ENCODE data around the gene FARP1.

Gene FARP1

DNA sequence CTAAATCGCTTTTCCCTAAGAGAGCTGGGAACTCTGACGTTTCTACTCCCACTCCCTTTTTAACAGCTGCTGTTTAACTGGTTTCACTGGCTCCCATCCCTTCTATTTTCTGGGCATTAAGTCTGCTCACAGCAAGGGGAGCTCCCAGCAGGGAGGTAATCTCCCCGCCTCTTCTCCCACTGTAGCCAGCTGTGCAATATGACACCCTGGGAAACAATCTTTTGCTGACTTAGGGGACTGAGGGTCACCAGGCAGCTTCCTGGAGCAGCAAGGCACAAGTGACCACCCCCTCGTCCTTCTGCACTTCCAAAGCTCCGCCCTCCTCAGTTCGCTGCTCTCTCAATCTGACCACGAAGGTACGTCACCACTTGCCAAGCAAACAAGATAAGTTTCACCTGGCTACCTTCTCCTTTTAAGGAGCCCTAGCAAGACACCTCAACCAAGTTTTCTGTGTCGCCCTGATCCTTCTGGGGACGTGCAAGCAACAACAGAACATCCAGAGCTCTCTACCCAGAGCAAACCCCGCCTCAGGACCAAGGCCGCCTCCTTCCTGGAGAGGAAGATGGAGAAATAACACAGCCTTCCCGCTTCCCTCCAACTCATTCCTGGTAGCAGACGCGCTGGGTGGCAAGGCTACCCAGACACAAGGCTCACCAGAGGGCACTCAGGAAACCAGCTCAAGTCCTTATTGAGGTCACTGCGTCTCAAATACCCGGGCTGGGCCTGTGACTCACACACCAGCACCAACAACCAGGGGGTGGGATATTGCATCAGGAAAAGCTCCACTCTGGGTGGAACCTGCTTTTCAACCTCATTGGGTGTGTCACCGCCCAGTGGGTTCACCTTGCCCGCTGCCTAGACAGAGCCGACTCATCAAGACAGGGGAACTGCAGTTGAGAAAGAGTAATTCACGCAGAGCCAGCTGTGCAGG lies 341.7 kb downstream of the FARP1 start:
- peak; percentile 95 for DNase-seq (ENCODE audit: low spot score)

DNA sequence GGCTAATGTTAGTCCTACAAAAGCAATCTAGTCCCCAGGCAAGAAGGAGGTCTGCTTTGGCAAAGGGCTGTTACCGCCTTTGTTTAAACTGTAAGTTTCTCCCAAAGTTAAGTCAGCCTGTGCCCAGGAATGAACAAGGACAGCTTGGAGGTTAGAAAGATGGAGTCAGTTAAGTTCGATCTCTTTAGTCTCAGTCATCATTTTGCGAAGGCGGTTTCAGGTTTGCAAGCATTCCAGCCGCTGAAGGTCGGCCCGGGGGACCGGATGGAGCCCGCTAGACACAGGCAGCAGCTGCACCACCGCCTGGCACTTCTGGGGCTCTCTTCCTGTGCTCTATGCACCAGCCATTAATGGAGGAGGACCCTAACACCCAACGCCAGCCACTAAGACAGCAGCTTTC lies 342.7 kb downstream of the FARP1 start:
- no peak for DNase-seq (ENCODE audit: low spot score)

DNA sequence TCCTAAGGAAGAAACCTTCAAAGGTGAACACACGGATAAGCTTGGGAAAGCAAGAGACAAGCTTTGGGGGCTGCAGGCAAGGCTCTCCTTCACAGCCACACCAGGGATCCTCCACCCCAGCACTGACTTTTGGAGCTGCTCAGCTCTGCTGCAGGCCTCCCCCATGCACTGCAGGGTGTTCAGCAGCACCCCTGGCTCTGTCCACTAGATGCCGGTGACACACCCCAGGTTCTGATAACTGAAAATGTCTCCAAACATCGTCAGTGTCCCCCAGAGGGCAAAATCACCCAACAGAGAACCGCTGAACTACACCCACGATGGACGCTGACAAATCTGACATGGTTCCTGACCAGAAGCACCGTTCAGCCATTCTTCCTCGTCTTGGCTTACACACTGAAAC lies 343.5 kb downstream of the FARP1 start:
- no peak for DNase-seq (ENCODE audit: low spot score)

DNA sequence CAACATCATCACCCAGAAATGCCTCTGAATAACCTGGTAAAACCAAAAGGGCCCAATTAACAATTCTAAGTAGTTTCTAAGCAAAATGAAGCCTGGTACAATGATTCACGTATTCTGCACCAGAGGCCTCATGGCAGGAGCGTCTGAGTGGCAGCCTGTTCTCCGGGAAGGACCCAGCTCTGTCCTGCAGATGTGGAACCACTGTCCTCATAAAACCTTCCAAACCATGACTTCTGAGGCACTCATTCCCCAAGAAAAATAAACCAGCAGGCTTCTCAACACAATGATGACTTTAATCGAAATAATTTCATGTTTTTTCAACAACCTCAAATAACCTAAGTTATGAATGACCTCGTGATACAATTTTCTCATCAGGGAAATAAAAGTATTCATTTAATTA lies 344.1 kb downstream of the FARP1 start:
- DNase-seq (ENCODE audit: low spot score) = no peak

DNA sequence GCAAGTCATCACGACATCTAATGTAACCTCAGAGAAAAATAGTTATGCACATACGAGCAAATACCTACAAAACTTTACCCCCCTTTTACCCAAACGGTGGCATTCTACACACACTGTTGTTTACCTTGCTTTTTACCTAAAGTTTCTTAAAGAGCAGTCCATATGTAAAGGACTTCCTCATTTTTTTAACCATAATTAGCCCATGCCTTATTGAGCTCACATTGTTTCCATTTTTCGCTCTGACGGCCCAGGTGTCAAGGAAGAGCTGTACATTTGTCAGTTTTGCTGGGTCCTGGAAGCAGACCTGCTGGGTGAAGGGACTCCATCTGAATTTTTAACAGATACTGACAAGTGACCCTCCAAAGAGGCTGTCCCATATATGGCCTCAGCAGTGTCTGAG lies 344.6 kb downstream of the FARP1 start:
- DNase-seq (ENCODE audit: low spot score) = no peak

DNA sequence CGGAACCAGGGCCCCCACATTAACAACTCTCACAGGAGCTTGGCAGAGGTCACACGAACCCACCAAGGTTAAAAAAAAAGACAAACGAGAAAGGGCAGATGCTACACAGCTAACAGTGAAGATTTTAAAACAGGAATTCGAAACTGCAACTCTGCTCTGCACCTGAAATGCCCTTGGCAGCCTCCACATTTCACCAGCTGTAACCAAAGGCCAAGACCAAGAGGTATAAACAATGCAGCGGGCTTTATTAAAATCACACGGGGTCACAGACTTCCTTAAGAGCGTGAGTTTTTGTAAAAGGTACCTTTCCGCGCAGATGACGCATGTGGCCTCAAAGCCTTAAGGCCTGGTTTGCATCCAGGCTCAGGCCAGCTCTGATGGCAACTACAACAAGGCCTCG lies 345.8 kb downstream of the FARP1 start:
- no peak for DNase-seq (ENCODE audit: low spot score)

DNA sequence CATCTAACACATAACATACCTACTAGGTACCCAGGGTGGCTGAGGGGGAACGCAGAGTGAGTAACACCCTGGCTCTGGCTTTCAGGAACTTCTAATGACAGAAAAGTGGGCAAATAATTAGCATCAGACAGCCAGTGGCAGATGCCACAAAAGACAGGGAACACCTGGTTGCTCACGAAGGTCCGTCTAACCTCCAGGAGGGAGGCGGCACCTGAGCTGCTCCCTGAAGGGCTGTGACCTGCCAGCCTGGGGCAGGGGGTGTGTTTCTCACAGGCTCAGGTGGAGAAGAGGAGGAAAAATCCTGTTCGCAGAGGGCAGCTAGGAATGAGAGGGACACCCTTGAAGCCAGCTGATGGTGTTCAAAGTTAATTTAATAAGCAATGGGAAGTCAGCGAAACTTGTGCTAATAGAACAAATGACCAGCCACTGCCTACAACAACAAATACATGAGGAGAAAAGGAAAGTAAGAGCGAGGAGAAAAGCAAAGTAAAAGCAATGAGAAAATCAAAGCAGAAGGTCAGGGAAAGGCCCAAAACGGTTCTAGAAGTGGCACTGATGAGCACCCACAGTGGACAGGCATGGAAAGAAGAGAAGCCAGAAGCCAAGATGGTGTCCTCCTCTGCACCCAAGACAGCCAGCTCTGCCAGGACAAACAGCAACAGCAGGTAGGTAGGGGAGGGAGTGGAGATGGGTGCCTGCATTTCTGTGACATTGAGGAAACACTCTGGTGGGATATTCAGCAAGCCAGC lies 346.7 kb downstream of the FARP1 start:
- no peak for DNase-seq (ENCODE audit: low spot score)

DNA sequence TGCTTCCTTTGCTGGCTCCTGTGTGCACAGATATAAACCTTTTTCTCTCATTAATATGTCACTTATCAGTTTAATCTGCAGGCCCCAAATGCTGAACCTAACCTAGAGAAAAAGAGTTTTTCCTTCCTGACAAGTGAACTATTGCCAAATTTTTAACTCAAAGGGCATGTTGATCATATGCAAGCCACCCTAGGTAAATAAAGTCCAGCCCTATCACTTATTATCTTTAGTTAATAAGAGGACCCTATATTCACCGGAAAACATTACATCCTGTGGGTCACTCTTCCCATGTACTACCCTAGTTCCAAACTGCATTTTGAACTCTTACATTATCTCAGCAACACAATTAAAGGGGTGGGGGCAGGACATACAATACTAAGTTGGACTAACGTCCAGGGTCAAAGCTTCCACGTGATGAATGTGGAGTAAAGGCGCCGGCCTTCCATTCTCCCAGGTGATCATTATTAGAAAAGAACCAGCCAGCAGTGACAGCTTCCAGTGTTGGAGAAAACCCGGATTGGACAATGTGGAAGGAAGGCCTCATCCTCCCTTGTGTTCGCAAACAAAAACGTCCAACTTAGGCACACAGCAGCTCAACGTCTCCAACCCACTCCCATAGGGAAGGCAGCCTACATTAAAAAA lies 347.4 kb downstream of the FARP1 start:
- DNase-seq (ENCODE audit: low spot score) = no peak

DNA sequence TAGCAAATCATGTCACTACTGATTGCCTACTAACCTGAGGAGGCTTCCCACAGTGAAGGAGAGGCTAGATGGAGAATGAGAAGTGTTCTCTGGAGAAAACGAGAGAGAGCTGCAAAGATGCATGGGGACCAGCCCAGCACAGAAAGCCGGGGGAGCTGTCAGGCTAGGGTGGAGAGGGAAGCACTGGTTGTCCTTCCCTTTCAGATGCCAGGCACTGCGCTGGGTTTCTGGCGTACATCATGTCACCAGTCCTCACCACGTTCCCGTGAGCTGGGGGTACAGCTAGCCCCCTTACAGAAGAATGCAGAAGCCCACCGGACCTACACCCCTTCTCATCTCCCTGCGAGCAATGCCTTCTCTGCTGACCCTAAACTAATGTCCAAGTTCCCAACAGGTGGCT lies 348.0 kb downstream of the FARP1 start:
- DNase-seq (ENCODE audit: low spot score) = no peak

DNA sequence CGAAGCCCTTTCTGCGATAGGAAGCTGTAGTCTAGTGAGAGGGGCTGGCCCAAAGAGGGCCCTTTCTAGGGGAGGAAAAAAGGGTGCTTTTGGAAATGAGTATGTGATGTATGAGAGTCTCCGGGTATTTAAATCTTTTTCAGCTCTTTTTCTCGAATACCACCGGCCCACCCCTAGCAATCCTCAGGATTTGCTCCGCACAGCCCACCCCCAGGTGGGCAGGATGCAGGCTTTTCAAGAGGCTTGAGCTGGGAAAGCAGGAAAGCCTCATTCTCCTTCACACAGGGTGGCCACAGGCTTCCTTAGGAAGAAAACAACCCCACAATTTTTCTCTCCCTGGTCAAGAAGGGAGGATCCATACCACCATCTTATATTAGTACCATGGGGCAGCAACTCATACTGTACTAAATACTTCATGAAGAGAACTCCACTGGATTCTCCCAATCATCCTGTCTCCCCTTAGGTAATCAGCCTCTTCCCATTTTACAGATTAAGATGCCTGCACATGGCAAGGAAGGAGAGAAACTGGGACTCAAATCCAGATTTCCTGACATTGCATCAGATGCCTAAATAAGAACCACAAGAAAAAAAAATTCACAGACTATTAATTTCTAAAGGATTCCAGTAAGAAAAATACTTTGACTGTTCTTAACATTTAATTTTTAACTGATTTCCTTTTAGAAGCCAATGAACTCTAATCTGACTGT lies 349.6 kb downstream of the FARP1 start:
- no peak for DNase-seq (ENCODE audit: low spot score)

DNA sequence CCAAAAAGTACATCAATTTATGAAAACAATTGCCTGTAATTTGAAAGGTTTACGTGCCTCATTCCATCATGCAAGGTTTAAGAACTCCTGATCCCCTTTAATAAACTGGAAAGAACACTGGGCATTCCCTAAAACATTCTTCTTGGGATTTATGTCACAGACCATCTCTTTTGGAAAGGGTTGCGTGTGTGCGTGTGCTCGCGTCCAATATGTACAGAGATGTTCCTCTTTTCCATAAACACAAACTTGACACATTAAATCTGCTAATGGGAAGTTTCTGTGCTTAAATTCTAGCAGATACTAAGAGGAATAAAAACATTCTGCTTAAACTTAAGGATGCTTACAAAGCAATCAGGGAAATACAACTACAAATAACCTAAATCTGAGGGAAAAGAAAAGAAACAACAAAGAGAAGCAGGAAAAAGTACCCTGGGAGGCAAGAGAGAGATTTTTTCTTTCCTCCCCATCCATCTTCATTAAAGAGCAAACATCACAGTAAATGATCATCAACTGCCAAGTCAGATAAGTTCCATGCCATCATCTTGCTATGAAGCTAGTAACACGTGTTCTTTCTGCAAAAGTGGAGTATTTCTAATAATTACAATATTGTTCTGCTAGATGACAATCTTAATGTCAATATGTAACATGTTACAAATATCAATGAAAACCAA lies 350.3 kb downstream of the FARP1 start:
- DNase-seq (ENCODE audit: low spot score) = no peak

DNA sequence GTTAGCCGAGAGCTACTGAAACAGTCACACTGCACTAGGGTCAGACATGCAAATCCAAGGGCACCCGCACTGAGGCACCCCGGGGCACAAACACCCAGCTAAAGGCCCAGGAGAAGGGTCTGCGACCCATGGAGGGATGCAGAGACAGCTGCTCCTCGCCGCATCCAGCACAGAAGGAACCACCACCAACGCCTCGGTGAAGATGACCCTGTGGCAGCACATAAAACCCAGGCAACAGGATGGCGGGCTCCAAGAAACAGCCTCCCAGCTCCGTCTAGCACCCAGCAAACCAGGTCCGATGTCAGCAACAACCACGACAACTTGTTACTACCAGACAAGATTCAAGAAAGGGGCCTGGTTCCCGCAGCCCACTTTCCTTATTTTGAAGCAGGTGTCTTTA lies 351.9 kb downstream of the FARP1 start:
- DNase-seq (ENCODE audit: low spot score) = no peak

DNA sequence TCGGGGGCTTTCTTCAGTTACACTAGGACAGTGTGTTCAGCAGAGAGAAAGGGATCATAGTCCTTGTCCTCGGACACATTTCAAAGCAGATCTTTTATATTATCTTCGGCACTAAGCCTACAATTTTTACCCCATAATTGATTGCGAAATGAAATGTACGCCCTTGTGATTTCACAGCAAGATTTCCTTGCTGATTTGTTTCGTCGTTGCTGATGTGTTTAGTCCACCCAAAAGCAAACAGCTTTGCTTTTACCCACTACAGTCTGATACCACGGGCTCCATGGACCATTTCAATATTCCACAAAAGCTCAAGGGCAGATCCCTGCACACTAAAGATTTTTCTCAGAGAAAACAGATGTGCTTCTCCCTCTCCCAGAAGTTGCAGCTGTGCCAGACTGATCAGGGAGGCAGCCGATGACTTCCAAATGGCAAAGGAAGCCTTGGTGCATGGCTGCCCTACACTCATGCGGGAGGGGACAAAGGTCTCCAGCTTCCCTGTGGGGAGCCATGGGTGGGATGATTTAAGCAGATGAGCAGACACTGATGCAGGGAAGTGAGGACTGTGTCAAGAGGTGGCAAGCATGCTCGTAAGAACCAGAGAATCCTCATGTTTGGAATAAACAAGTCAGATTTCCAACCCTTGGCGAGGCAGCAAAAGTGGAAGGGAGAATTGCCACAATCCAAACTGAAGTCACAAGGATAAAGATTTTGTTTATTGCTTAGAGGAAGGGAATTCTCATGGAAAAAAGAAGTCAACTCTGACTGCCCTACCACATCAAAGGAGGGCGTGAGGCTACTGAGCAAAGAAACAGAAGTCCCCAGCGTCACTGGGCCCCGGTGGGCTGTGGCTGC lies 353.0 kb downstream of the FARP1 start:
- DNase-seq (ENCODE audit: low spot score) = no peak

DNA sequence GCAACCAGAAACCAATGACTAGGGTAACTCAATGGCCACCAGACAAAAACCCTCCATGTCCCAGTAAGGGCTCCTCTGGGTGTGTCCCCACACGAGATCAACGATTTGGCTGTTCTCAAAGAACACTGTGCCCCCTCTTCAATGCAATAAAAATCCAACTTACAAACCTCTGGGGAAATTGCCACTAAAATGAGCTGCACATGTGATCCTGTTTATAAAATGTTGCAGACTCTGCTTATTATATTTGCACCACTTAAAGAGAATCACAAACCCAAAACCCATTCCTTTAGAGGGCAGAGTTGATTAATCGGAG lies 353.5 kb downstream of the FARP1 start:
- DNase-seq (ENCODE audit: low spot score) = no peak

DNA sequence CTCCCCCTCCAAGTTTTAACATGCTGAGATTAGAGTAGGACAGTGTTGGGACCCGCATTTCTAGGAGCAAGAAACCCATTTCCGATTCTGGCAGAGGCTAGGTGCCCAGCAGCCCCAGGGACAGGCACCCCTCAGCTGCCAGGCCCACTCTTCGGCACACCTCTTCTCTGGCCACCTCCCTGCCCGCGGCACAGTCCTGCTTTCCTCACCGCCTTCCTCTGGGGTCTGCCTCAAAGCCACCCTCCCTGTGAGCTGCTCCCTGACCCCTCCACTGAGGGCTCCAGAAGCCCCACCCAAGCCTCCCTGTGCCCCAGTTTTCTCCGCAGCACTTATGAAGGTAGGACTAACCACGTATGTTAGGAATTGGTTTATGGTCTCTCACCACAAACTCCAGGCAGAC lies 354.1 kb downstream of the FARP1 start:
- no peak for DNase-seq (ENCODE audit: low spot score)

DNA sequence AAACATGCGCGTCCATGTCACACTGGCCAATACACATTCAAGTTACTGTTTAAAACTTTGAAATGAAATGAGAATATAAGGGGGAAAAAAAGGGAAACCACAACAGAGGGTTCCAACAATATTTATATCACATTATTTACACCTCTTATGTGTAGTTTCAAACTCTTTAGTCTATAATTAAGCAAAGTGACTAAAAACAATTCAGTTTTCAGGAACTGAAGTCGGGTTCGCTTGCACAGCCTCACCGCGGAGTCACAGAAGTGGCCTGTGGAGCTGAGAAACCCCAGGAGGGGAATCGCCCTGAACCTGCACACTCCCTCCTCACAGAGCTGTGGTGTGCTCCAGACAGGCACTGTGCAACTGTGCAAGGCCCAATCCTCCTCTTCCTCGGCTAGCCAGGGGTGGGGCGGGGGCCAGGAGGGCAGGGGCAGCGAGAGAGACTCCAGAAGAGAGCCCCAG lies 358.1 kb downstream of the FARP1 start:
- no peak for DNase-seq (ENCODE audit: low spot score)

DNA sequence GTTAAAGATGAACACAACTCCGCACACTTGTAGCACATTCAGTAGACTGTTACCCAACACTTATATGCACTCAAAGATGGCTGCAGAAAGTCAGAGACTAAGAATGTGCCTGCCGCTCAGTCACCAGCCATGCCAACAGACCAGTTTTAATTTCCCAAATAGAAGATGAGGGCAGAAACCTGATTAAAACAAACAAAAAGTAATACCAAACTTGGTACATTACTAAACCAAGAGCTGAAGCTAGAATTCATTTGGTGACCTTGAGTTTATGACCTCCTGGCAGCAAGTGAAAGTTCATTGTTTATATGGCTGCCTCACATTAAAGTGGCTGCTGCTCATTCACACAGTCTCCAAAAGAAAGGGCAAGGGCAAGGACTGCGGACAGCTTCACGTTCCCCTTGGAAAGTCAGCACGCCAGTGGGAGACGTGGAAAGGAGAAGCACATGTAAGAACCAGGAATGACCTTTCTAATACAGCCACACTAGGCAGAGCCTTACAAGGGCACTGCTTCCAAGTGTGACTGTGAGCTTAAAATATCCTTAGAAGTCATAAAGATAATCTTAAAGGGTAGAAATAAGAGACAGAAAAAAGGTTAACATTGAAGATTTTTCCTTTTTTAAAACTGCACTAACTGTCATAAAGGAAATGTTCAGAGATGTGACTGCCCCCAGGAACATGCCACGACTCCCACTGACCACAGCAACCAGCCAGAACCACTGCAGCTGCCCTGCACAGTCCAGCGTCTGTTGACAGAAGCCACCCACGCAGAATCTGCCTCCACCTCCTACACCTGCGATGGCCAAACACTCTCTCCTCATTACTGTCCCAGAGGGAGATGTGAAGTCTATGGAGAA lies 360.5 kb downstream of the FARP1 start:
- no peak for DNase-seq (ENCODE audit: low spot score)

DNA sequence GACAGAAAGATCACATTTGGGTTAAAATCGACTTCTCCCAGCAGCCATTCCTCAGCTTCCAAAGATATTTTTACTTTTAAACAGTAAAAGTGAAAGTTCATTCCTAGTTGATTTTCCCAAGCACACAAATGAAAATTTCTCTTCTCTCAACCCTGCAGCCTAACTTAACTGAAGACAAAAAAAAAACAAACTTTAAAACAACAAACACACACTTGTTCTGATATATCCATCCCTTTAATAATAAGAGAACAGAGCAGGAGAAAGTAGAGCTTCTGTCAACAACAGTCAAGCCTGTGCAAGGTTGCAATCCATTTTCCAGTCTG lies 361.1 kb downstream of the FARP1 start:
- no peak for DNase-seq (ENCODE audit: low spot score)

DNA sequence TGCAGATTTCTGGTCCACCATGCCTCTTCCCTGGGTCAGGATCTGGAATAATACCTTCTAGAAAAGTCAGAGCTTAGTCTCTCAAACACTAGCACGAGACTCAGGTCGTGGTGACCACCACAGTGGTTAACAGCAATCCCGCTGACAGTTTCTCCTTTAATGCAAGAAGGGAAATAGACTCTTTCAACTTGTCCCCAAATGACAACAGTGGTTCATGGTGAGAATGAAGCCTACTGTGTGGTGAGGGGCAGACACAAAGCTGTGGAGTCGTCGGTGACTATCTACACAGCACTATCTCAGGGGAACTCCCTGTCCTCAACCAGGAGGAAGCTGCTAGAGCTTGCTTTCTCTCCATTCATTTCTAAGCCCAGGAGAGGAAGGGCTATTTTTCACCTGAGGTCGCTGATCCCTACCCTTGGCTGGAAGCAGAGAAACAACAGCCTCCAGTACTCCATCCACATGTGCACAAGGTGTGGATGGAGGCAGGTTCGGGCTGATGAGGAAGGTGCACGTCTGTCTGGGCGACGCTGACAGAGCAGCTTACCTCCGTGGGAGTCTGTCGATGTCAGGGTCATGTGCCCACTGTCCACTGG lies 361.6 kb downstream of the FARP1 start:
- DNase-seq (ENCODE audit: low spot score) = no peak
